B cell (primary cell): ENCODE results near the gene CCDC201.
"Not testable (repeated sequence)": the region's sequence is repeated elsewhere in the genome, so short reads cannot be mapped to it uniquely, and the experiment has no call there.

Experiments used
- EZH2 ChIP-seq: IDR thresholded peaks from 2 replicates; pipeline ENCODE4 v1.6.1; 2012; ENCODE audit warnings: borderline replicate concordance, low read depth, mild to moderate bottlenecking, moderate library complexity, low read length; ENCODE audit not compliant: insufficient read depth, poor library complexity, severe bottlenecking
- TF ChIP-seq, protein P1 (sequence below): fragments of 200-600 bp; IDR thresholded peaks from one replicate; pipeline ENCODE4 v1.8.0; 2022; ENCODE audit warnings: antibody characterized with exemption, mild to moderate bottlenecking

DNA sequence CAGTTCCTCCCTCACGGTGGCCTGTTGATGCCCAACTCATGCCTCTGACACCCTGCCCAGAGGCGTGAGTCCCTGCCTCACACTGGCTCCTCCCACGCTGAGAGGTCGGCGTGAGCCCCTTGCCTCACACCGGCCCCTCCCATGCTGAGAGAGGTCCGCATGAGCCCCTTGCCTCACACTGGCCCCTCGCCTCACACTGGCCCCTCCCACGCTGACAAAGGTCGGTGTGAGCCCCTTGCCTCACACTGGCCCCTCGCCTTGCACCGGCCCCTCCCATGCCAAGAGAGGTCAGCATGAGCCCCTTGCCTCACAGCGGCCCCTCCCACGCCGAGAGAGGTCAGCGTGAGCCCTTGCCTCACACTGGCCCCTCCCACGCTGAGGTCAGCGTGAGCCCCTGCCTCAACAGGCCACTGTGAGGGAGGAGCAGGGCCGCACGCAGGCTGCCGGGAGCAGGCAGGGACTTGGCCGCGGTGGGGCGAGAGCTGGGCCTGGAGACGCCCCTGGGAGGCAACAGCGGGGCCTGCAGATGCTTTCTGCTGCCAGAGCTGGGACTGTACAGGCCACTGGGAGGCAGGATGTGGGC, 61.1 kb downstream of the CCDC201 start:
- not testable (repeated sequence) for TF ChIP-seq EZH2
- TF ChIP-seq, protein P1, sequence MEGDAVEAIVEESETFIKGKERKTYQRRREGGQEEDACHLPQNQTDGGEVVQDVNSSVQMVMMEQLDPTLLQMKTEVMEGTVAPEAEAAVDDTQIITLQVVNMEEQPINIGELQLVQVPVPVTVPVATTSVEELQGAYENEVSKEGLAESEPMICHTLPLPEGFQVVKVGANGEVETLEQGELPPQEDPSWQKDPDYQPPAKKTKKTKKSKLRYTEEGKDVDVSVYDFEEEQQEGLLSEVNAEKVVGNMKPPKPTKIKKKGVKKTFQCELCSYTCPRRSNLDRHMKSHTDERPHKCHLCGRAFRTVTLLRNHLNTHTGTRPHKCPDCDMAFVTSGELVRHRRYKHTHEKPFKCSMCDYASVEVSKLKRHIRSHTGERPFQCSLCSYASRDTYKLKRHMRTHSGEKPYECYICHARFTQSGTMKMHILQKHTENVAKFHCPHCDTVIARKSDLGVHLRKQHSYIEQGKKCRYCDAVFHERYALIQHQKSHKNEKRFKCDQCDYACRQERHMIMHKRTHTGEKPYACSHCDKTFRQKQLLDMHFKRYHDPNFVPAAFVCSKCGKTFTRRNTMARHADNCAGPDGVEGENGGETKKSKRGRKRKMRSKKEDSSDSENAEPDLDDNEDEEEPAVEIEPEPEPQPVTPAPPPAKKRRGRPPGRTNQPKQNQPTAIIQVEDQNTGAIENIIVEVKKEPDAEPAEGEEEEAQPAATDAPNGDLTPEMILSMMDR, result not testable (repeated sequence)
